PC-9 (cell line): ENCODE measurements around the gene GREB1L. TPM values are rescaled to one million over a fixed set of nuclear protein-coding genes. Genes with fewer than 3 reads are reported as not detected.

Experiments
- BruUV-seq: library from RNA; stranded (reverse); fragments of 400-500 nt; replicated peaks from 2 replicates; lab custom pipeline; 2021; lab: Mats Ljungman, UMichigan
- CTCF ChIA-PET: fragments of 300-600 bp; sonication (Branson Sonifier 250); formaldehyde crosslinking; loops from one replicate; lab custom pipeline; 2022; ENCODE audit warnings: antibody characterized with exemption; lab: Charles Lee
- POLR2A ChIA-PET: fragments of 300-600 bp; sonication (Branson Sonifier 250); formaldehyde crosslinking; loops from one replicate; lab custom pipeline; 2022; ENCODE audit warnings: antibody characterized with exemption; ENCODE audit not compliant: unreplicated experiment; lab: Charles Lee
- DNase-seq, 2 experiments: peaks; one replicate each; pipeline versions ENCODE4 v3.0.0 to v3.0.0-alpha.2; 2015 to 2022; ENCODE audit warnings: mixed read lengths in 1 of 2
- H2AFZ ChIP-seq: fragments of 200-600 bp; sonication (generic); 2 replicates; pipeline ENCODE4 v1.8.1; 2017; ENCODE audit warnings: antibody characterized with exemption
- H3F3A ChIP-seq: fragments of 200-600 bp; sonication (generic); 2 replicates; pipeline ENCODE4 v1.8.1; 2017; ENCODE audit warnings: antibody characterized with exemption, mild to moderate bottlenecking, low read depth; ENCODE audit not compliant: insufficient read depth
- H3K27ac ChIP-seq: fragments of 200-600 bp; sonication (generic); 2 replicates; pipeline ENCODE4 v1.6.1; 2016; ENCODE audit warnings: mixed run types
- H3K27me3 ChIP-seq: fragments of 200-600 bp; sonication (generic); 2 replicates; pipeline ENCODE4 v1.6.1; 2016; ENCODE audit warnings: low read depth, mixed run types; ENCODE audit not compliant: insufficient read depth
- H3K36me3 ChIP-seq: fragments of 200-600 bp; sonication (generic); 2 replicates; pipeline ENCODE4 v1.6.1; 2016; ENCODE audit warnings: low read depth, mixed run types
- H3K4me1 ChIP-seq: fragments of 200-600 bp; sonication (generic); replicated peaks from 2 replicates; pipeline ENCODE4 v1.6.1; 2016; ENCODE audit warnings: mixed run types; ENCODE audit not compliant: insufficient read depth
- H3K4me2 ChIP-seq: fragments of 200-600 bp; sonication (generic); 2 replicates; pipeline ENCODE4 v1.6.1; 2017; ENCODE audit warnings: mixed run types
- H3K4me3 ChIP-seq: fragments of 200-600 bp; sonication (generic); 2 replicates; pipeline ENCODE4 v1.6.1; 2016; ENCODE audit warnings: mixed run types
- H3K79me2 ChIP-seq: fragments of 200-600 bp; sonication (generic); 2 replicates; pipeline ENCODE4 v1.6.1; 2017; ENCODE audit warnings: low read depth, mixed run types
- H3K9me2 ChIP-seq: fragments of 200-600 bp; sonication (generic); 2 replicates; pipeline ENCODE4 v1.8.1; 2017; ENCODE audit warnings: mild to moderate bottlenecking; ENCODE audit not compliant: insufficient read depth
- H3K9me3 ChIP-seq: fragments of 200-600 bp; sonication (generic); 2 replicates; pipeline ENCODE4 v1.8.1; 2016; ENCODE audit warnings: low read depth; ENCODE audit not compliant: insufficient read depth
- H4K20me1 ChIP-seq: fragments of 200-600 bp; sonication (generic); 2 replicates; pipeline ENCODE4 v1.8.1; 2017; ENCODE audit not compliant: insufficient read depth
- EZH2 ChIP-seq: fragments of 200-600 bp; sonication (generic); IDR thresholded peaks from 2 replicates; pipeline ENCODE4 v1.8.0; 2017; ENCODE audit warnings: antibody characterized with exemption, low read depth
- intact Hi-C: fragments of 100-400 bp; cut with micrococcal nuclease; formaldehyde crosslinking; loops from one replicate; pipeline ENCODE4 v1.10.0; 2022; ENCODE audit not compliant: unreplicated experiment
- total RNA-seq: library from RNA; stranded (reverse); gene quantifications from 2 replicates; pipeline ENCODE4 v1.2.3, GENCODE V29; 2021
- TF ChIP-seq, protein P1 (sequence below): fragments of 200-600 bp; sonication (generic); conservative IDR thresholded peaks from 2 replicates; pipeline ENCODE4 v1.6.1; 2017; ENCODE audit warnings: mixed run types, antibody characterized with exemption, mild to moderate bottlenecking, moderate library complexity

Gene GREB1L
- total RNA-seq, 1 experiment from 2014 or later, result 6.0 TPM

DNA sequence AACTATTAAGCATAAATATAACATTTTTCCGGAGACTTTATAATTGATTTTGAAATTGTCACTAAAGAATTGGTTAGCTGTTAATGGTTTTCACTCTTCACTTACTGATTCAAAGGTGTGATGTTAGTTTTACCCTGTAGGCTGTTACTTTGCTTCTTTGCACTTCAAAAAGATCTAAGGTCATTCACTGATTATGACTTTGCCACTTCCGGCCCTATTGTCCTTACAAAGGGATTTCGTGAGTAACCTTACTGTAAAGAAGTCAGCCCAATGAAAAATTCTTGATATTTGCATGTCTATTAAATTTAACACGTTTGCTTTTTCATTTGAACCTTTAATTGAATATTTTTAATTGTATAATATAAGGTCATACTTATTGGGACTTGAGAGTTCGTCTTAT is 61.4 kb downstream of the GREB1L start:
- no peaks in the 10 kb centered on the region for H3K9me2 ChIP-seq
- CTCF ChIA-PET, result no interaction called here
- no peak for TF ChIP-seq EZH2
- TF ChIP-seq, protein P1, sequence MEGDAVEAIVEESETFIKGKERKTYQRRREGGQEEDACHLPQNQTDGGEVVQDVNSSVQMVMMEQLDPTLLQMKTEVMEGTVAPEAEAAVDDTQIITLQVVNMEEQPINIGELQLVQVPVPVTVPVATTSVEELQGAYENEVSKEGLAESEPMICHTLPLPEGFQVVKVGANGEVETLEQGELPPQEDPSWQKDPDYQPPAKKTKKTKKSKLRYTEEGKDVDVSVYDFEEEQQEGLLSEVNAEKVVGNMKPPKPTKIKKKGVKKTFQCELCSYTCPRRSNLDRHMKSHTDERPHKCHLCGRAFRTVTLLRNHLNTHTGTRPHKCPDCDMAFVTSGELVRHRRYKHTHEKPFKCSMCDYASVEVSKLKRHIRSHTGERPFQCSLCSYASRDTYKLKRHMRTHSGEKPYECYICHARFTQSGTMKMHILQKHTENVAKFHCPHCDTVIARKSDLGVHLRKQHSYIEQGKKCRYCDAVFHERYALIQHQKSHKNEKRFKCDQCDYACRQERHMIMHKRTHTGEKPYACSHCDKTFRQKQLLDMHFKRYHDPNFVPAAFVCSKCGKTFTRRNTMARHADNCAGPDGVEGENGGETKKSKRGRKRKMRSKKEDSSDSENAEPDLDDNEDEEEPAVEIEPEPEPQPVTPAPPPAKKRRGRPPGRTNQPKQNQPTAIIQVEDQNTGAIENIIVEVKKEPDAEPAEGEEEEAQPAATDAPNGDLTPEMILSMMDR, result no peak
- no peaks in the 10 kb centered on the region for H3F3A ChIP-seq
- H3K9me3 ChIP-seq, result no peaks in the 10 kb centered on the region
- no peak overlapping the region for H3K4me3 ChIP-seq
- no peak overlapping the region for H3K4me2 ChIP-seq
- no peak overlapping the region for H3K27ac ChIP-seq
- POLR2A ChIA-PET, result no interaction called here
- peaks cover 23% of the 10 kb centered on the region for H3K4me1 ChIP-seq
- H2AFZ ChIP-seq, result no peak overlapping the region
- H3K27me3 ChIP-seq, result no peaks in the 10 kb centered on the region
- intact Hi-C loops, result loop anchor here (2.0 kb wide), 1 partner anchor 39 kb away; no protein-coding TSS in a partner anchor
- H3K36me3 ChIP-seq, result no peaks in the 10 kb centered on the region
- no peaks in the 10 kb centered on the region for H4K20me1 ChIP-seq
- BruUV-seq, result no TSS peak
- DNase-seq, result no peak
- 0 out of 2 replicates have a peak, but pooled peaks cover 2% of the 10 kb centered on the region for H3K79me2 ChIP-seq

DNA sequence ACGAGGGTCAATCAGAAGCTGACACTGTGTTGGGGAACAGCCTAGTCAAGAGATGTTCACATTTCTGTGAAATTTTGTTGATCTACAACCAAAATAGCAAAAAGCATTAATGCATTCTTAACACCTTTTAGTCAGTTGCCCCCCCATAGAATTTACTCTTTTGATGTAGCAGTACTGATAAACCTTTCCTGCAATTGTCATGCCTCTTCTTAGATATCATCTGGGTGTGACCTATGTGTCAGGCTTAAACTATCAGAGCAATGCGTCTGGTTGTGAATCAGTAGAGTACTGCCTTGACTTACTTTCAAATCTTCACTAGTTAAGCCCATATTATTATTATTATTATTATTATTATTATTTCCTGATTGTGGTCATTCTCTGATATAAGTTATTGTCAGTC is 61.9 kb downstream of the GREB1L start:
- H2AFZ ChIP-seq, result no peak overlapping the region
- ChIA-PET POLR2A (no interaction called here), CTCF (no interaction called here)
- H3K9me2 ChIP-seq, result no peaks in the 10 kb centered on the region
- no peaks in the 10 kb centered on the region for H3F3A ChIP-seq
- no peak overlapping the region for H3K4me2 ChIP-seq
- H3K9me3 ChIP-seq, result no peaks in the 10 kb centered on the region
- H3K4me1 ChIP-seq, result peaks cover 23% of the 10 kb centered on the region
- H3K79me2 ChIP-seq, result 0 out of 2 replicates have a peak, but pooled peaks cover 2% of the 10 kb centered on the region
- intact Hi-C loops, result loop anchor here (2.0 kb wide), 1 partner anchor 39 kb away; no protein-coding TSS in a partner anchor
- no TSS peak for BruUV-seq
- H3K27me3 ChIP-seq, result no peaks in the 10 kb centered on the region
- H4K20me1 ChIP-seq, result no peaks in the 10 kb centered on the region
- DNase-seq, result peak in 1 of 2 experiments; percentile 42
- no peak overlapping the region for H3K4me3 ChIP-seq
- H3K27ac ChIP-seq, result no peak overlapping the region
- H3K36me3 ChIP-seq, result no peaks in the 10 kb centered on the region
- TF ChIP-seq, protein P1, result no peak
- TF ChIP-seq EZH2, result no peak

DNA sequence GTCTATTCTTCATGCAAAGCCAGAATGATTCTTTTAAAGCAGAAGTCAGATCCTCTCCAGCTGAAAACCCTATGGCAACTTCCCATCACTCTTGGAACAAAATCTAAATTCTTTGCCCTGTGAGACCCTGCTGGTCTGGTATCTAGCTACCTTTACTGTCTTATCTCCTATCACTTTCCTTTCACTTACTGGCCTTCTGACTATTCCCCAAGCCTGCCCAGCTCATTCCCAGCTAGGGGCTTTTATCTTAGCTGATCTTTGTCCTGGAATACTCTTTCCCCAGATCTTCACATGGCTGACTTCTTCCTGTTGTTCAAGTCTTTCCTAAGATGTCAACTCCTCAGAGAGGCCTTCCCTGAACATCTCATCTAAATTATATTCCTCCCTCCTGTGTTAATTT is 63.6 kb downstream of the GREB1L start:
- 0 out of 2 replicates have a peak, but pooled peaks cover 2% of the 10 kb centered on the region for H3K79me2 ChIP-seq
- no peak overlapping the region for H3K4me3 ChIP-seq
- no peaks in the 10 kb centered on the region for H3K27me3 ChIP-seq
- no peaks in the 10 kb centered on the region for H4K20me1 ChIP-seq
- no peaks in the 10 kb centered on the region for H3K36me3 ChIP-seq
- no peaks in the 10 kb centered on the region for H3F3A ChIP-seq
- CTCF ChIA-PET, result no interaction called here
- POLR2A ChIA-PET, result no interaction called here
- H3K9me3 ChIP-seq, result no peaks in the 10 kb centered on the region
- no TSS peak for BruUV-seq
- H3K4me1 ChIP-seq, result peaks cover 13% of the 10 kb centered on the region
- H3K9me2 ChIP-seq, result no peaks in the 10 kb centered on the region
- no peak for DNase-seq
- no peak overlapping the region for H3K27ac ChIP-seq
- intact Hi-C loops, result no loop called here
- H3K4me2 ChIP-seq, result no peak overlapping the region
- no peak overlapping the region for H2AFZ ChIP-seq
- TF ChIP-seq, protein P1, result no peak
- TF ChIP-seq EZH2, result no peak
